Thyroid gland (tissue), 4 donors: ENCODE results near the gene ITGB4. TPM values are rescaled to one million over a fixed set of nuclear protein-coding genes. Genes with fewer than 3 reads are reported as not detected.

Experiments used
- DNase-seq, 2 donors: peaks; one replicate each; pipeline ENCODE4 v3.0.0-alpha.2; 2019
- H3K27ac ChIP-seq, 3 donors: fragments of 200-600 bp; sonication (generic); 1 replicate in 2 of 3; 2 replicates in 1 of 3; pipeline ENCODE4 v1.5.1; 2016 to 2019; ENCODE audit warnings: mild to moderate bottlenecking in 1 of 3, moderate library complexity in 1 of 3
- H3K27me3 ChIP-seq: fragments of 200-600 bp; sonication (generic); one replicate; pipeline ENCODE4 v1.5.1; 2019
- H3K36me3 ChIP-seq, 2 donors: fragments of 200-600 bp; sonication (generic); one replicate each; pipeline ENCODE4 v1.5.1; 2016 to 2019
- H3K4me1 ChIP-seq, 2 donors: fragments of 200-600 bp; sonication (generic); one replicate each; pipeline ENCODE4 v1.5.1; 2017 to 2019
- H3K4me3 ChIP-seq, 3 donors: fragments of 200-600 bp; sonication (generic); replicated peaks in 1 of 3; 1 replicate in 2 of 3; 2 replicates in 1 of 3; pipeline ENCODE4 v1.5.1; 2016; ENCODE audit warnings: mild to moderate bottlenecking in 1 of 3
- H3K9me3 ChIP-seq: fragments of 200-600 bp; sonication (generic); one replicate; pipeline ENCODE4 v1.5.1; 2017
- CTCF ChIP-seq, 6 experiments: fragments of 200-600 bp in 3 of 6; fragments of 450-650 bp in 3 of 6; sonication (generic) in 3 of 6; IDR thresholded peaks; one replicate each; pipeline ENCODE4 v1.5.1; 2016 to 2019; ENCODE audit warnings: antibody characterized with exemption in 6 of 6, mild to moderate bottlenecking in 2 of 6, inconsistent platforms in 1 of 6, moderate library complexity in 1 of 6
- POLR2A ChIP-seq, 2 donors: fragments of 450-650 bp; IDR thresholded peaks; one replicate each; pipeline ENCODE4 v1.6.1; 2017; ENCODE audit warnings: antibody characterized with exemption in 2 of 2, mild to moderate bottlenecking in 2 of 2, moderate library complexity in 1 of 2
- WGBS, 2 donors: methylation state at CpG; one replicate each; pipeline ENCODE4 v1.1.5; 2017; 5-methylcytosine and 5-hydroxymethylcytosine counted together
- intact Hi-C: fragments of 100-400 bp; cut with DNase I; formaldehyde crosslinking; loops from one replicate; pipeline ENCODE4 v1.15.1; 2023
- total RNA-seq, 4 donors: library from RNA; depleted of rRNA; stranded (reverse); fragments of >200 nt; gene quantifications; one replicate each; pipeline ENCODE4 v1.2.3, GENCODE V29; 2016

ITGB4 gene
- total RNA-seq, 4 donors from 2014 or later = 19.7 to 27.3 (median 23.1) TPM

- Histone ChIP-seq H3K9me3 (no peaks in the 10 kb centered on the region), H3K27ac (no peak overlapping the region), H3K4me3 (no peak overlapping the region), H3K4me1 (peaks cover 11 to 12% of the 10 kb centered on the region in 2 donors), H3K36me3 (no peaks in the 10 kb centered on the region), H3K27me3 (no peaks in the 10 kb centered on the region)
- 68 to 83% methylated on average over 7 to 10 of the region's 18 CpGs for WGBS, 2 donors
- TF ChIP-seq CTCF (IDR thresholded peaks at IDR 0.05) = no peak
- no peak for TF ChIP-seq POLR2A (IDR thresholded peaks at IDR 0.05)
- intact Hi-C loops = no loop called here
- no peak for DNase-seq
Observed at GRCh38 chr17:75723171-75723930, 2.1 kb downstream of the ITGB4 start.

GRCh38 chr17:75724016-75725003 is 3.1 kb downstream of the ITGB4 start:
- TF ChIP-seq CTCF (IDR thresholded peaks at IDR 0.05) = no peak
- TF ChIP-seq POLR2A (IDR thresholded peaks at IDR 0.05) = no peak
- Histone ChIP-seq H3K9me3 (no peaks in the 10 kb centered on the region), H3K27me3 (no peaks in the 10 kb centered on the region), H3K4me3 (no peak overlapping the region), H3K4me1 (peaks cover 11 to 12% of the 10 kb centered on the region in 2 donors), H3K27ac (no peak overlapping the region), H3K36me3 (peaks cover 0 to 2% of the 10 kb centered on the region in 2 donors)
- no peak for DNase-seq
- 89 to 94% methylated on average over 11 to 12 of the region's 23 CpGs for WGBS, 2 donors
- intact Hi-C loops = no loop called here

GRCh38 chr17:75725504-75725903 is 4.2 kb downstream of the ITGB4 start:
- Histone ChIP-seq H3K27me3 (no peaks in the 10 kb centered on the region), H3K27ac (no peak overlapping the region), H3K4me3 (no peak overlapping the region), H3K9me3 (no peaks in the 10 kb centered on the region), H3K4me1 (peaks cover 8 to 12% of the 10 kb centered on the region in 2 donors), H3K36me3 (peaks cover 0 to 3% of the 10 kb centered on the region in 2 donors)
- intact Hi-C loops = no loop called here
- DNase-seq = no peak
- TF ChIP-seq POLR2A (IDR thresholded peaks at IDR 0.05) (no peak), CTCF (IDR thresholded peaks at IDR 0.05) (no peak)
- 95 to 96% methylated on average over 7 of the region's 7 CpGs for WGBS, 2 donors

GRCh38 chr17:75727391-75727790 is 6.1 kb downstream of the ITGB4 start:
- H3K36me3 ChIP-seq = peaks cover 0 to 3% of the 10 kb centered on the region in 2 donors
- no peak for DNase-seq
- 90 to 98% methylated on average over 8 to 16 of the region's 18 CpGs for WGBS, 2 donors
- H3K27ac ChIP-seq = no peak overlapping the region
- H3K4me3 ChIP-seq = no peak overlapping the region
- TF ChIP-seq CTCF (IDR thresholded peaks at IDR 0.05) (no peak), POLR2A (IDR thresholded peaks at IDR 0.05) (no peak)
- intact Hi-C loops = no loop called here
- H3K9me3 ChIP-seq = no peaks in the 10 kb centered on the region
- H3K4me1 ChIP-seq = no peaks in the 10 kb centered on the region
- no peaks in the 10 kb centered on the region for H3K27me3 ChIP-seq
